ENCODE results near the gene RAB29.
A peak's percentile ranks its signal among the peaks of the same experiment; 100 is the strongest.

Gene RAB29

GRCh38 chr1:205763980-205764379, 11.3 kb downstream of the RAB29 start:
- no peak for DNase-seq (ENCODE audit: low spot score)

GRCh38 chr1:205760606-205761005, 14.7 kb downstream of the RAB29 start:
- DNase-seq (ENCODE audit: low spot score) = no peak

- DNase-seq (ENCODE audit: low spot score) = no peak
Observed at GRCh38 chr1:205756552-205756951, 18.7 kb downstream of the RAB29 start.

GRCh38 chr1:205754857-205755256, 20.4 kb downstream of the RAB29 start:
- no peak for DNase-seq (ENCODE audit: low spot score)

- DNase-seq (ENCODE audit: low spot score) = no peak
Observed at GRCh38 chr1:205751036-205751651, 24.1 kb downstream of the RAB29 start.

GRCh38 chr1:205750138-205751035, 24.9 kb downstream of the RAB29 start, which contains the start of gene NUCKS1:
Gene NUCKS1 (minus strand): TSS chr1:205750182. CDS start chr1:205749973, 209 bp downstream.
- DNase-seq (ENCODE audit: low spot score) = peak; percentile 99

GRCh38 chr1:205749234-205750137, 25.8 kb downstream of the RAB29 start:
- DNase-seq (ENCODE audit: low spot score) = peak; percentile 94

- DNase-seq (ENCODE audit: low spot score) = peak; percentile 25
Observed at GRCh38 chr1:205748403-205749233, 26.7 kb downstream of the RAB29 start.

- no peak for DNase-seq (ENCODE audit: low spot score)
Observed at GRCh38 chr1:205746757-205747412, 28.4 kb downstream of the RAB29 start.

- DNase-seq (ENCODE audit: low spot score) = no peak
Observed at GRCh38 chr1:205744403-205744802, 30.9 kb downstream of the RAB29 start.

GRCh38 chr1:205743977-205744376, 31.3 kb downstream of the RAB29 start:
- no peak for DNase-seq (ENCODE audit: low spot score)

- no peak for DNase-seq (ENCODE audit: low spot score)
Observed at GRCh38 chr1:205741681-205742080, 33.6 kb downstream of the RAB29 start.

- DNase-seq (ENCODE audit: low spot score) = no peak
Observed at GRCh38 chr1:205739348-205740160, 35.7 kb downstream of the RAB29 start.

GRCh38 chr1:205735218-205735617, 40.1 kb downstream of the RAB29 start:
- DNase-seq (ENCODE audit: low spot score) = no peak

GRCh38 chr1:205733438-205734175, 41.7 kb downstream of the RAB29 start:
- DNase-seq (ENCODE audit: low spot score) = no peak

GRCh38 chr1:205729945-205730610, 45.2 kb downstream of the RAB29 start:
- DNase-seq (ENCODE audit: low spot score) = no peak

- no peak for DNase-seq (ENCODE audit: low spot score)
Observed at GRCh38 chr1:205726619-205727125, 48.6 kb downstream of the RAB29 start.

- DNase-seq (ENCODE audit: low spot score) = no peak
Observed at GRCh38 chr1:205725514-205725913, 49.8 kb downstream of the RAB29 start.

Data from putamen (tissue), 1 donor.